GM18511 (cell line): Measurements from ENCODE around the gene TDRKH.

ENCODE experiments used
- ATAC-seq: cut with Tn5 transposase; IDR thresholded peaks from one replicate; pipeline ENCODE4 v1.9.1; 2021; ENCODE audit warnings: mild to moderate bottlenecking, moderate library complexity; ENCODE audit not compliant: unreplicated experiment

Gene TDRKH

GRCh38 chr1:151823175-151823574 is 32.9 kb upstream of the TDRKH start:
- ATAC-seq = no peak

DNA sequence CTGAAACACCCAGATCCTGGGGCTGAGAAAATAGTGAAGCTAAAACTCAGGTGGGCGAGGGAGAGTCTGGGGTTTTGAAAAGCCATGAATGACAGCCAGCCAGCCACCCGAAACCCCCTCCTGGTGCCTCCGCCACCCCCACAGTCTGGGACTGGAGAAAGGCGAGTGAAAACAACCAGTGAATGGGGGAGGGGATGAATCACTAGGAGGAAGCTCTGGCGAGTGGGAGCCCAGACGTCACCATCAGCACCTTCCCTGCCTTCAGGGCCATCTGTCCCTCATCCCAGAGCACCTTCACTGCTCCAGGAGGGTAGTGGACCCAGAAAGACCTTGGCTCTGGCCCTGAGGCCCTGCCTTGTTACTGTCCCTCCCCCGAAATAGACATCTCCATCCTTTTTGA is 32.1 kb upstream of the TDRKH start:
- no peak for ATAC-seq

- ATAC-seq = no peak
Measured at GRCh38 chr1:151820940-151821339, 30.6 kb upstream of the TDRKH start.

DNA sequence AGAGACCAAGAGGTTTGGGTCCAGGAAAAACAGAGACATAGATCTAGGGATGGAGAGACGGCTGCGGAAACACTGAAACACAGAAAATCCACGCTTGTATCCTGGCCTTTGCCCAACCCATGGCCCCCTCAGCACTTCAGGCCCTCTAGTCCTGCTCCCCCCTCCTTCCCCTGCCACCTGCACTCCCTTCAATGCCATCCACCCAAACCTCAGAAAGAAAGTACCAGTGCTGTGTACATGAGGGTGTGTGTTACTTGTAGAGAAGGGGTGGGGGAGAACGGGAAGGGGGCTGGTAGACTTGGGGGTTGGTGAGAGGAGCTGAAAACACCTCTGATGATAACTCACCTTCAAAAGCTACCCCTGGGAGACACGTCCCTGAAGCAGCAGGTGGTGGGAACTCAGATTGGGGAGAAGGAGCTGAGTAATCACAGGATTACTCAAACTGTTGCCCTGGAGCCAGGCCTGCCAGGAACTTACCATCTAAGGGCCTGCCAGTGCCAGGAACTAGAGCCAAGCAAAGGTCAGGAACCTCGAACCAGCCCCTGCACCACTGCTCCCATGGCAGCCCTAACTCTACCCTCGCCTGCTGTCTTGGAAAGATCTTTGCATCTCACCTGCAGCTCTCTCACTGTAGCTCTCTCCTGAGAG is 29.8 kb upstream of the TDRKH start:
- no peak for ATAC-seq

- ATAC-seq = no peak
Measured at GRCh38 chr1:151819227-151819835, 29.0 kb upstream of the TDRKH start.

- ATAC-seq = no peak
Measured at GRCh38 chr1:151817353-151817730, 27.0 kb upstream of the TDRKH start.

DNA sequence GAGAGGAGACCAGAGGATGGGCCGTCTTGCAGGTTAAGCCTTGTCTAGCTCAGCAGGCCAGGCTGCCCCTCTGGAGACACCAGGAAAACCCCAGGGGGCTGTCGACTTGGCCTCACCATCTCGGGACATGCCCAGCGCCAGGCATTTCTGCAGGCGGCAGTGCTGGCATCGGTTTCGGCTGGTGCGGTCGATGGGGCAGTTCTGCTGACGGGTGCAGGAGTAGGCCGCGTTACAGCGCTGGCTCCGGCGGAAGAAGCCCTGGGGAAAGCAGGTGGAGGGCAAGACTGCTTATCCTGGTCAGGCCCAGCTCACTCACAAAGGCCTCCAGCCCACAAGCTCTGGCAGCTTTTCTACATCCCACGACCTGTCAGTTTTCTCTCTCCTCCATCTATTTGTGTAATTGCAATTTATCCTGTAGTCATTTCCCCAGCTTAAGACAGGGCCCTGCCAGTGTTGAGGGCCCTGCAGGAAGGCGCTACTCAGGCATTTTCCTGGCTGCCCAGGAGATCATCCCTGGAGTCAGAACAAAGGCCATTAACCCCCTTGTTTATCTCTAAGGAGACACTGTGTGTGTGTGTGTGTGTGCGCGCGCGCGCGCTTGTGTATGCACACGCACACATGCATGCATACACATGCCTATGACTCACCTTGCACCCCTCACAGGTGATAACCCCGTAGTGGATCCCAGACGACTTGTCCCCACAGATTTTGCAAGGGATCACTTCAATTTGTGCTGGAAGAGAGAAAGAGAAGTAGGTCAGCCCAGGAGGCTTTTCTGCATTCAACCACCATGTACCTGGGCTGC is 26.4 kb upstream of the TDRKH start:
- no peak for ATAC-seq

GRCh38 chr1:151815716-151816327 is 25.5 kb upstream of the TDRKH start:
- no peak for ATAC-seq

GRCh38 chr1:151814971-151815545 is 24.8 kb upstream of the TDRKH start:
- ATAC-seq = no peak

DNA sequence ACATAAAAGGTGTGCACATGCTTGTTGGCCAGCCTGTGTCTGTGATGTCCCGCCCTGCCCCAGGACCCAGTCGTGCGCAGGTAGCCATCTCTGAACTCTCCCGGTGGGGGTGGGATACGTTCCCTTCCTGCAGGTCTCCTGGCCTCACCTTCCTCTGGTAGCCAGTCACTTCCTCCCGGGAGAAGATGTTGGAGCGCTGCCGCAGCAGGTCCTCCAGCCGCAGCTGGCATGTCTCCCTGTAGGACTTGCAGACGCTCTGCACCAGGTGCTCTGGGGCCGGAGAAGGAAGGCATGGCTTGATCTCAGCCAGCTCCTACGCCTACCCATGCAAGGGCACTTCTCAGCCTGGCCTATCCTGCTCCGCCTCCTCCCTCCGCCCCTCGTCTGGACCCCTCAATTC is 24.1 kb upstream of the TDRKH start:
- ATAC-seq = no peak

GRCh38 chr1:151813271-151813977 is 23.1 kb upstream of the TDRKH start:
- ATAC-seq = no peak

DNA sequence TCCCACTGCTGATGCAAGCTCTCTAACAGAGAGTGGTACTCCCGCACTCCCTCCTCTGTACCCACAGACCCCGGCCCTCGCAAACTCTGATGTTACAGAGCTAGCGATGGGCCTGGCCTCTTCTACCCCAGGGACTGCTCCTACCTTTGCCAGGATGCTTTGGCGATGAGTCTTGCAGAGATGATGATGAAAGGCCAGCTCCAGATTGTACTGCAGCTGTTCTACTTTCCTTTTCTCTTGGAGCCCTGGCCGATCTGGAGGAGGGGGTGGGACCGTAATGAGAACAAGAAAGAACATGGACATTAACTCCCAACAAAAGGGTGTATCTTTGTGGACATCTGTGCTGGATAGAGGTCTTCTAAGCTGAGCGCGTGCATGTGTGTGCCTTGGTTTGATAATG is 20.9 kb upstream of the TDRKH start:
- ATAC-seq = no peak

GRCh38 chr1:151809985-151810556 is 19.8 kb upstream of the TDRKH start:
- no peak for ATAC-seq

DNA sequence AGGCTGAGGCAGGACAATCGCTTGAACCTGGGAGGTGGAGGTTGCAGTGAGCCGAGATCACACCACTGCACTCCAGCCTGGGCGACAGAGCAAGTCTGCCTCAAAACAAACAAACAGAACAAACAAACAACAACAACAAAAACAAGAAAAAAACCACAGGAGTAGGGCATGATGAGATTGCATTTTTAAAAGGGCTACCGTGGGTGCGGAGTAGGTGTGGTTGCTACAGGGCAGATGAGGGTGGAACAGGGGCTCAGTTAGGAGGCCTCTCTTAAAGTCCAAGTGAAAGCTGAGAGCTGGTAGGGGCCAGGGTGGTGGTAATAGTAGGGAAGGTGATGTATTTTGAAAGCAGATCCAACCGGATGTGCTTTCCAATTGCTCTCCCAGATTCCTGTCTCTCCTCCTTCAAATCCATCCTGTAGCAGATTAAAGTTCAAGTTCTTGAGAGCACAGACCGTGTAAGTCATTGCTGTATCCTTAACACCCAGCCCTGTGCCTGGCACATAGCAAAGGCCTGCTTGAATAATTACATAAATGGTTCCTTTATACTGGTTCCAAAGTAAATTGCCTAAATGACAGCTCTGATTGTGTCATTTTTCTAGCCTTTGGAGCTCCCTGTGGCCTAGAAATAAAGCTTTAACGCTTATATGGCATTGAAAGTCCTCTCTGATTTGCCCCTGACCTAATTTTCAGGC is 19.1 kb upstream of the TDRKH start:
- no peak for ATAC-seq

- no peak for ATAC-seq
Measured at GRCh38 chr1:151807766-151808165, 17.5 kb upstream of the TDRKH start.

DNA sequence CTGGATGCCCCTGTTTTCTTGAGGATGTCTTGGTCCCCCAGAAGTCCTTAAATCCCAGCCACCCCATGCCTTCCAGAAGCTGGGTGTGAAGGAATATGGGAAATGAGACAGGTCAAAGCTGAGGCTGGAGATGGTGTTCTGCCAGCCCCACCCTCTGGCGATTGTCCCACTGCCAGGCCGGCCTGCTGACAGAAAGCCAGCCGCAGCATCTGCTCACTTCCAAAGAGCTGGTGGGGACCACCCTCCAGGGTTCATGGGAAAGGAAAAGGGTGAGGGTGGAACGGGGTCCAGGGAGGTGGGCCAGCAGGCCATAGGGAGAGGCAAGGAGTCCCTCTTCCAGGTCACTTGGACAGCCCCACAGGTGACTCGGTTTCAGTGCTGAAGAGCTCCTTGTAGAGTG is 16.8 kb upstream of the TDRKH start:
- ATAC-seq = no peak

DNA sequence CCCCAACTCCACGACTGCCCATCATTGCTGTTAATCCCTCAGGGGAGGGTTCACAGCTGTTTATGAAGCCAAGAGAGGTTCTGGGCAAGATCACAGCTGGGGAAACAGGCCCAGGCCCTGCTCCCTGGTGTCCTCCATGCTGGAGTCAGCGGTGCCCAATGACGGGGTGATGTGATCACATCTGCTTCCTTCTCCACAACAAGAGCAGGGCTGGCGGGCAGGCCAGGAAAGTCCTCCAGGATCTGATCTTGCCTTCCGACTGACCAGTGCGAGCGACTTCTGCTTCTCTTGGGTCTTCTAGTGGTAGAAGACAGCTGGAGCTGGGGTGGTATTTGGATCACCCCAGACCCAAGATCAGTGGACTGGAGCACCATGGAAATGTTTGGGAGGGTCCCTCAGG is 15.9 kb upstream of the TDRKH start:
- ATAC-seq = no peak

- no peak for ATAC-seq
Measured at GRCh38 chr1:151805066-151805820, 14.9 kb upstream of the TDRKH start, which contains the start of gene LINGO4. Gene LINGO4 (minus strand): TSS chr1:151805419. CDS start chr1:151802704, 2,715 bp downstream.

GRCh38 chr1:151803915-151804314 is 13.6 kb upstream of the TDRKH start:
- no peak for ATAC-seq
